GM18517 (cell line): Measurements from ENCODE around the gene MMP7.
"Not testable (repeated sequence)": the region's sequence is repeated elsewhere in the genome, so short reads cannot be mapped to it uniquely, and the experiment has no call there.

Source experiments
- ATAC-seq: cut with Tn5 transposase; IDR thresholded peaks from one replicate; pipeline ENCODE4 v1.9.1; 2021; ENCODE audit warnings: mild to moderate bottlenecking, moderate library complexity; ENCODE audit not compliant: unreplicated experiment

MMP7 gene

DNA sequence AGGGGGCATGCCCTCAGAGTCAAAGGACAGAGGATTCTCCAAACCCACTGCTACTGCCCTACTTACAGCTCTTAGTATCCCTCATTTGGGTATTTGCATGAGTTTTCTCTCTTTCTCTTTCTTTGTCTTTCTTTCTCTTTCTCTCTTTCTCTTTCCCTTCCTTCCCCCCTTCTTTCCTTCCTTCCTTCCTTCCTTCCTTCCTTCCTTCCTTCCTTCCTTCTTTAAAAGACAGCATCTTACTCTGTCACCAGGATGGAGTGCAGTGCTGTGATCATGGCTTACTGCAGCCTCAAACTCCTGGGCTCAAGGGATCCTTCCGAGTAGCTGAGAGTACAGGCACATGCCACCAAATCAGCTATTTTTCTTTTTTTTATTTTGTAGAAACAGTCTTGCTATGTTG lies 14.0 kb upstream of the MMP7 start:
- no peak for ATAC-seq

DNA sequence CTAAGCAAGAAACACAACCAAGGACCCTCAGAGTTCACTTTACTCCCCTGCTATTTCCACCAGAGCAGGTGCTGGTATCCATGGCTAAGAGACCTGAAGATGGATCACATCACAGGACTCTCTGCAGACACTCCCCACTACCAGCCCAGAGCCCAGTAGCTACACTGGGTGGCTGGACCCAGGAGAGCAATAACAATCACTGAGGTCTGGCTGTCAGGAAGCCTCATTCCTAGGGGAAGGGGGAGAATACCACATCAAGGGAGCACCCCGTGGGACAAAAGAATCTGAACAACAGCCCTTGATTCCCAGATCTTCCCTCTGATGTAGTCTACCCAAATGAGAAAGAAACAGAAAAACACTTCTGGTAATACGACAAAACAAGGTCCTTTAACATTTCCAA lies 9.0 kb upstream of the MMP7 start:
- ATAC-seq, result no peak

DNA sequence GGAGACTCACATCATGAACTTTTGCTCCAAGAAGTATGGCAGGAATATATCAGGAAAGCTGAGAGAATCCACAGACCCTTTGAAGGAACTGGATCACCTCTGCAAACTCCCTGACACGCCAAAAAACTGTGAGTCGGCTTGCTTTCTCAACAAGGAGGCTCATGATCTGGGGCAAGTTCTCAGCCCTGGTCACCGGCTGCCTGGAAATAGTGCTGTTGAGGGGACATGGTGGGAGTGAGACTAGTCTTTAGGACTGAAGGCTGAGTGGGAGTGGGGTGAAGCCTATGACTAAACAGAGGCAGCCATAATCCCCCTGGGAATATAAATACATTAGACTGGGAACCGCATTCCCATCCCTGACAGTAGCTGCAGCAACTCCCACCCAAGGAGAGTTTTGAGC lies 8.4 kb upstream of the MMP7 start:
- ATAC-seq, result no peak

DNA sequence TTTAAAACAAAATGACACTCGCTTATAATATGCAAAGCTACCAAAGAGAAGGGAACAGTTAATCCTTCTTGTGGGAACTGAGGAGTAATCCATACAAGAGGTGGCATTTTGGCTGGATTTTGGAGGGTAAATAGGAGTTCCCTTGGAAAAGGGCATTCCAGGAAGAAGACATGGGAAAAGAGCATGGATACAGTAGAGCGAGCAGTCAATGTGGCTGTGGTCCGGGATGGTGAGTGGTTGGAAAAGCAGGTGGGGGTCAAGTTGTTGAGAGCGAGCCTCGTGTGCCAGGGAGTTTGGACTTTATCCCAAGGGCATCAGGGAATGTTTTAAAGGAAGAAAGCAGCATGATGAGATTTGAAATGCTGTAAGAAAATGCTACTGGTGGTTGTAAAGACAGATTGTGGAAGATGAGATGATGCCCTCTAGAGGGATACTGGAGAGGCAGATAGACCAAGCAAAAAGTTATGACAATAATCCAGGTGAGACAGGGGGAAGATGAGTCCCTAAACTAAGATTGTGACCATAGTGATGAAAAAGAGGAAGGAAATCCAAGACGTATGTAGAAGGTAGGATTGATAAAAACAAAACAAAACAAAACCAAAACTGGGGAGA lies 3.8 kb upstream of the MMP7 start:
- no peak for ATAC-seq

DNA sequence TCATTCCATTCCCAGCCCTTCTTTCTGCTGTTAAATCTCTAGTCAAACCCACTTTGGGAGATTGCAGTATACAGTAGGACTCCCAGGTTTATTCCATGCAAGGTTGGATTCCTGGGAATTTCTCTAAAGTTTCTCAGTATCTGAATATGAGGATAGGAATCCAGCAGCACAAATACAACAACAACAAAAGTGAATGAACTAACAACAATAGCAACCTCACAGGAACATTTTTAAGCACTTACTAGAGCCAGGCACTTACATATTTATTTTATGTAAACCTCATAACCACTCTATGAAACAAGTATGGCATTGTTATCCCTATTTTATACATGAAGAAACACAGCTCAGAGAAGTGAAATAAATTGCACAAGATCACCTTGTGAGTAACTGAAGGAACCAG lies 1.9 kb downstream of the MMP7 start:
- no peak for ATAC-seq

DNA sequence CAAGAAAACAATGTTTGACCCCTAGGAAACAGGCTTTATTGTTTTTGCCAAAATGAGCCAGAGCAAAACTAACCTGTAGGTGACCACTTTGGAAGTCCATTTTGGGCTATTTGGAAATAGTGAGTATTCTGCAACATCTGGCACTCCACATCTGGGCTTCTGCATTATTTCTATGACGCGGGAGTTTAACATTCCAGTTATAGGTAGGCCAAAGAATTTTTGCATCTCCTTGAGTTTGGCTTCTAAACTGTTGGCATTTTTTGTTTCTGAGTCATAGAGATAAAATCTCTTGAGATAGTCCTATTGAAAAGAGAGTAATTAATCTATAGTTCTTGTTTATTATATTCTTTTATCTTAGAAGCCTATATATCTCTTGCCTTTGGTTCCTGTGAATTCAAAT lies 2.9 kb downstream of the MMP7 start:
- no peak for ATAC-seq

DNA sequence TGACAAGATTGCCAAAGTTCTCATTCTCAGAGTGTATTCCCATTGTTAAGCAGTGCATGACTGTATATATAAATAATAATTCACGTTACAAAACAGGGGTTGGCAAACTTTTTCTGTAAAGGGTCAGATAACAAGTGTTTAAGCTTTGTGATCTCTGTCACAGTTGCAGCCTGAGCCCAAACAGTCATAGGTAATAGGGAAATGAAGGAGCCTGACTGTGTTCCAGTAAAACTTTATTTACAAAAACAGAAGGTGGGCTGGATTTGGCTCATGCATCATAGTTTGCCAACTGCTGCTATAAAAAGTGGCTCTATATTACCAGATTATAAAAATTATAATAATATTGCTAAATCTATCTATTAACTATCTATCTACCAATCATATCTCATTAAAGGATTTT lies 3.5 kb downstream of the MMP7 start:
- no peak for ATAC-seq

DNA sequence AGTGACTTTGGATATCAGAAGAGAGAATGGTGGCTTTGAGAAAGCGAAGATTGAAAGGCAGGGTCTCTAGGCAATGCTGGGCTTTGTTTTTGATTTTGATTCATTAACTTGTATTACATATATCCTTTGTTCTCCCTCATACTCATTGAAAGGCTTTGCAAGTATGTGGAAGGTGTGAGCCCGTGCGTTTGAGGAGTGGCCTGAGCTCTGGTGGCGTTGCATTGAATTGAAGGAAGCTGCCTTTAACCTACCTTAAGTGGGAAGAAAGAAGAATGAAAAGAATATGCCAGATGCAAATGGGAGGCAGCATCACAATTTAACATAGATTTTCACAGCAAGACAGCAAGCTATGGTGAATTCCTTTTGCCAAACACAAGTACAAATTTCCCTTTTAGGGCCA lies 6.7 kb downstream of the MMP7 start:
- ATAC-seq, result no peak

DNA sequence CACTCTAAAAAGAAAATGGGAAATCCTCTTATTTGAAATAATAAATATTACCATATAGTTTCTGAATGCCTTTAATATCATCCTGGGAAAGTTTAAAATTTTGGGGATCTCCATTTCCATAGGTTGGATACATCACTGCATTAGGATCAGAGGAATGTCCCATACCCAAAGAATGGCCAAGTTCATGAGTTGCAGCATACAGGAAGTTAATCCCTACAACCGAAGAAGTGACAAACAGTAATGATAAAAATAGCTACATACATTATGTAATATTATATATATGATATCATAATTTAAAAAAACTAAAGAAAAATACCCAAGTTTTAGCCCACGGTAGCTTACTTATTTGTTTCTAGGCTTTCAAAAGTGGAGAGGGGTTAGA lies 7.4 kb downstream of the MMP7 start:
- ATAC-seq, result no peak

DNA sequence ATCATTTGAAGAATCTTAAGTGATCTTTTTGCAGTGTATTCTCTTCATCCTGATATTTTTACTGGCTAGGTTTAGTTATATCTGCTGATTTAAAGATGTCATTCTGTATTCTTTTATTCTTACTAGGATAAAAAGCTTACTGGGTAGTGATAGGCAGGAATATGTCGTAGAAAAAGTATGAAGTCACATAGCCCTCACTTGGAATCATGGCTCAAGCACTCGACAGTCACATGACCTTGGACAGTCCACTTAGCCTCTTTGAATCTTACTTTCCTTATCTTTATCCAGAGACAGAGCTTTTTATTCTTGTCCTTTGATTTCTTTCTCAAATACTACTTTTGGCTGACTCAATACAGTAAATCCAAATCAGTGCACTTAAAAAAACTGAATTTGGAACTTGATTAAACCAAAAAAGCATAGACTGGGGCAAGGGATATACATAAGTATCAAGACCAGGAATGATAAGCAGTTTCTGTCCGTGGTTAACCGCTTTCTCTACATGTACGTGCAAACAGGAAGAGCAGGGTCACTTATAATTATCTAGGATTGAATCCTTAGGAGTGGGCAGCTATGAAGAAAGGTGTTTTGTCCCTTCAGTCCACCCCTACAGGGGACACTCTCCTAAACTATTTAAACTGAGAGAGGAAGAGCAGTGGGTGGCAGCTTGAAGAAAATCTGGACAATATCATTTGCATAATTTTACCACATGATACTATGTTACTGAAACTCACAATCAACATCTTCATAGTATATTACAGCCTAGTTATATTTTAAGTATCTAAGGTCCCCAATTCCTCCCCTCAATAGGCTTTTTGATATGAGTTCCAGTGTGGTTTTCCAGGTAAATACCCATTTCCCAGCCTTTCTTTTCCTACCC lies 8.0 kb downstream of the MMP7 start:
- ATAC-seq, result peak; percentile 73

DNA sequence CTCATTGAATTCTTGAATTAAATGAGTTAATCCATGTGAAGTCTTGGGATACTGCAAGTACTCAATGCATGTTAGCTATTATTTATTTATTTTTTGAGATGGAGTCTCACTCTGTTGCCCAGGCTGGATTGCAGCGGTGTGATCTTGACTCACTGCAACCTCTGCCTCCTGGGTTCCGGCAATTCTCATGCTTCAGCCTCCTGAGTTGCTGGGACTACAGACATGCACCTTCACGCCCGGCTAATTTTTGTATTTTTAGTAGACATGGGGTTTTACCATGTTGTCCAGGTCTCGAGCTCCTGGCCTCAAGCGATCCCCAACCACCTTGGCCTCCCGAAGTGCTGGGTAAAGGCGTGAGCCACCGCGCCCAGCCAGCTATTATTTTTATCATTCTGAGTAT lies 9.4 kb downstream of the MMP7 start:
- no peak for ATAC-seq

DNA sequence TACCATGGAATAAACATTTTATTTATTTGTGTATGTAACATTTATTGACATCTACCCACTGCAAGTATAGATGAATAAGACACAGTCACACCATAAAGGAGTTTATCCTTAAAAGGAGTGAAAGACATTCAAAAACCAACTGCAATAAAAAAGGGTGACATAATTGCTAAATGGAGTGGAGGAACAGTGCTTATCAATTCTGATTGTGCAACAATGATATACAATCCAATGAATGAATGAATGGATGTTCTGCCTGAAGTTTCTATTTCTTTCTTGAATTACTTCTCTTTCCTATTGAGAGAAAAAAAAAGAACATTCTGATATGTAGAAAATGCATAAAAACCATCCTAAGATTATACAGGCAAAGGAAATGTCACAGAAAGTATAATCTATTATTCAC lies 10.0 kb downstream of the MMP7 start:
- ATAC-seq, result no peak

DNA sequence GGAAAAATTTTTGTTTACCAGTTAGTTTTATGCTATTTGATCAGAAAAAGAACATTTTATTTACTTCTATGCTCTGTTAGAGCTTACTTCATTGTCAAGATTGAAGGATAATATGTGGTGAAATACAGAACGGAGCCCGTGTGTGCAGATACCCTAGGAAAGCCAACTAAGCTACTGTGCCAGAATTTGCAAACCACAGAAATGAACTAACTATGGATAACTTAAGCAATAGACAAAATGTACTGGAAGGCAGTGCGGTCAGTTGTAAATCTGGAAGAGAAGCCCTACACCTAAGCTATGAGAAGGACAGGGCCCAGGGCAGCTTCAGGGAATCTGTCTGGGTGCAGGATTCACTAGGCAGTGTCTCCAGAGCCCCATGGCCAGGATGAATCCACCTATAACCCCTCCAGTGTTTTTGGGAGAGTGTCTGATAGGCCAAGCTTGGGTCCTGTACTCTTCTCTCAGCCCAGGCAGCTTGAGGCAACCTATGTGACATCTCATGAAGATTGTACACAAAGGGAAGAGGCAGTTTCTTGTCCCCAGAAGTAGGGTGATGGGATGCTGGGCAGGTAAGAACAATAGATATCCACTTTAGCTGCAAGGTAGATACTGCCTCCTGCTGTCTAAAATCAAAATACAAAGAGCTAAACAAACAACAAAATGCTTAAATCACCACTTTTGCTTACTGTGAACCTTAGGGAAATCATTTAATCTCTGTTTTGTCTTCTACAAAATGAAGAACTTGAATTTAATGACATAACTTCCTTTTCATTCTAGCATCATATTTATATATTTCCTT lies 12.1 kb downstream of the MMP7 start:
- ATAC-seq, result no peak

DNA sequence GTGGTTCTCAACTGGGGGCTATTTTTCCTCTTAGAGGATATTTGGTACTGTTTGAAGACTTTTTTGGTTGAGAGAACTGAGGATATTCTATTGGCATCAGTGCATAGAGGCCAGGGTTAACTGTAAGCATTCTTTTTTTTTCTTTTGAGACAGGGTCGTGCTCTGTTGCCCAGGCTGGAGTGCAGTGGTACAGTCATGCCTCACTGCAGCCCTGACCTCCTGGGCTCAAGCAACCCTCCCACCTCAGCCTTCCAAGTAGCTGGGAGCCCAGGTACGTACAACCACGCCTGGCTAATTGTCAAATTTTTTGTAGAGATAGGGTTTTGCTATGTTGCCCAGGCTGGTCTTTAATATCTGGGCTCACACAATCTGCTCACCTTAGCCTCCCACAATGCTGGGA lies 12.9 kb downstream of the MMP7 start:
- ATAC-seq, result no peak

DNA sequence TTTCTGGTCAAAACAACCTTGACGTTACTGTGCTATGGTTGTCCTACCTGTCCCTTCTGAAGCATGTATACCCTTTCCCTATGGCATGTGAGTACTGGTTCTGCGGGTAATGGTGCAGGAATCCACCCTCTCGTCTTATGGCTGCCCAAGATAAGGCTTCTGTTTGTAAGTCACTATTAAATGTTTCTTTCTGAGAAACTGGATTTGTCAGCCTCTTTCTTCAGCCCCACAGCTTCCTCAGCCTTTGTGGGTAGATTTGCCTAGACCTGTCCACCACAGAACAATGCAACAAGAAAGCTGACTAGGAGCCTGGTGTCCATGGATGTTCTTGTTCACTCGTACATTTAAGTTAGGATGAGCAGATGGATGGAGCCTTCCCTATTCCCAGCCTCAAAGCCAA lies 14.4 kb downstream of the MMP7 start:
- ATAC-seq, result no peak

DNA sequence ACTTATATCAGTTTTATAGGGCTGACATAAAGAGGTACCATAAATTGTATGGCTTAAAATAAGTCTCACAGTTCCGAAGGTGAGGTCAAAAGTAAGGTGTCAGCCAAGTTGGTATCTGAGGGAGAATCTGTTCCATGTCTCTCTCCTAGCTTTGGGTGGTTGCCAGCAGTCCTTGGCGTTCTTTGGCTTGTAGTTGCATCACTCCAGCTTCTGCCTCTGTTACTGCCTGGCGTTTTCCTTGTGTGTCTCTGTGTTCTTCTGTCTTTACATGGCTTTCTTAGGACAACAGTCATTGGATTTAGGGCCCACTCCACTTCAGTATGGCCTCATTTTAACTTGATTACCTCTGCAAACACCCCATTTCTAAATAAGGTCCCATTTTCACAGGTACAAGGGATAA lies 16.7 kb downstream of the MMP7 start:
- ATAC-seq, result no peak

DNA sequence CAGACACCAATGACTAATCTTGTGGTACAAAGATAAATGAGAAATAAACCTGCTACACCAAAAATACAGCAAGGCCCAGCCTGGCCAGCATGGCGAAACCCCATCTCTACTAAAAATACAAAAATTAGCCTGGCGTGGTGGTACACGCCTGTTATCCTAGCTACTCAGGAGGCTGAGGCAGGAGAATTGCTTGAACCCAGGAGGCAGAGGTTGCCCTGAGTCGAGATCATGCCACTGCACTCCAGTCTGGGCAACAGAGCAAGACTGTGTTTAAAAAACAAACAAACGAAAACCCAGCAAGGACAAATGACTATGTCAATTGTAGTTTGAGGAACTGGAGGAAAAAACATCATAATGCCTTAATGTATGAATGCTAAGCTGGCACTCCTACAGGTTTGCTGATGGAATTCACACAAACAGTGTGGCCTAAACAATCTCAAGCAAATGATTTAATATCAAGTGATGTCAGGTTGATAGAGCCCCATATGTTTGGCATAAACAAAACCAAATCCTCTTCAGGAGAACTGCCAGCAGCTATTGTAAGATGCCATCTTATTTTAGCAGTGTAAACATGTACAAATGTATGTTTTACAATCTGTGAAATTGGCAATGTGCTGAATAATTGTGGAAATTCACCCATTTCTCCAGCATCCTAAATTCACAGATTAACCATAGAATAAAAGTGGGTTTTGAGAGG lies 20.0 kb downstream of the MMP7 start:
- no peak for ATAC-seq

DNA sequence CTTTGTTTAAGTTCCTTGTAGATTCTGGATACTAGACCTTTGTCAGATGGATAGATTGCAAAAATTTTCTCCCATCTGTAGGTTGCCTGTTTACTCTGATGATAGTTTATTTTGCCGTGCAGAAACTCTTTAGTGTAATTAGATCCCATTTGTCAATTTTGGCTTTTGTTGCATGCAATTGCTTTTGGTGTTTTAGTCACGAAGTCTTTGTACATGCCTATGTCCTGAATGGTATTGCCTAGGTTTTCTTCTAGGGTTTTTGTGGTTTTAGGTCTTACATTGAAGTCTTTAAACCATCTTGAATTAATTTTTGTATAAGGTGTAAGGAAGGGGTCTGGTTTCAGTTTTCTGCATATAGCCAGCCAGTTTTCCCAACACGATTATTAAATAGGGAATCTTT lies 27.7 kb downstream of the MMP7 start:
- ATAC-seq, result not testable (repeated sequence)

DNA sequence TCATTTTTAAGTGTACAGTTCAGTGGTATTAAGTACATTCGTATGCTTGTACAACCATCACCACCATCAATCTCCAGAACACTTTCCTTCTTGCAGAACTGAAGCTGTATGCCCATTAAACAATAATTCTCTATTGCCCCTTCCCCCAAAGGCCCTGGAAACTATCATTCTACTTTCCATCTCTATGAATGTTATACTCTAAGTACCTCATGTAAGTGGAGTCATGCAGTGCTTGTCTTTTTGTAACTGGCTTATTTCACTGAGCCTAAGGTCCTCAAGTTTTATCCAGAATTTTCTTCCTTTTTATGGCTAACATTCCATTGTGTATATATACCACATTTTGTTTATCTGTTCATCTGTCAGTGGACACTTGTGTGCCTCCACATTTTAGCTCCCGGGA lies 29.7 kb downstream of the MMP7 start:
- ATAC-seq, result no peak

DNA sequence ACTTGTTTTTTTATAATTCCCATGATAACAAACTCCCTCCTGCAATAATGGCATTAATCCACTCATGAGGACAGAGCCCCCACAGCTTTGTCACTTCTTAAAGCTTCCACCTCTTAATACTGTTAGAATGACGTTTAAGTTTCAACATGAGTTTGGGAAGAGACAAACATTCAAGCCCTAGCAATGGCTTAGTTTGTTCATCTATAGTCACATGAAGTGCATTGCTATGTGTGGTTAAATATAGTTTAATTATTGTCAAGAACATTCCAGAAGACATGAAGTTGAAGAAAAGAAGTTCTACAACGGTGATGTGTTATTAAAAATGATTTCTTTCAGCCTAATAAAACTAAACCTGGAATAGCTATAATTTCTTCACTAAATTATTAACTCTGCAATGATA lies 30.6 kb downstream of the MMP7 start:
- ATAC-seq, result no peak

DNA sequence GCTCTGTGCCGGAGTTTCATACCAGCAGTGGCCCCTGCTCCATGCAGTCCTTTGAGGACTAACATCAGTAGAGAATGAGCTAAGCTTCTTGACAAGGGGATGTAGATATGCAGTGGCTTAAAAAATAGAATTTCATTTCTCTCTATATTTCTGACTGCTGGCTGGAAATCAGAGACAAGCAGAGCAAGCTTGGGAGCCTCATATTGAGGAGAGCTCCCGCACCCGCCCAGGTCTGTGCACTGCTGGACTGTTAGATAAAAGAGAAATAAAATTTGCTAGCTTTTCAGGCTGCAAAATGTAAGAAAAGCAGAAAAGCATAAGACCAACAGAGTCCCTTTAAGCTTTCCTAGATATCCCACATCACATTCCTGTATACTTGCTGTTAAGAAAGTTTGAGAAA lies 31.4 kb downstream of the MMP7 start:
- ATAC-seq, result no peak
